HCT116 (cell line): ENCODE measurements around the gene MRLN. TPM values are rescaled to one million over a fixed set of nuclear protein-coding genes. Genes with fewer than 3 reads are reported as not detected.

ENCODE experiments used
- ATAC-seq: fragments of 200-7000 bp; cut with Tn5 transposase; 2 replicates; pipeline ENCODE4 v1.9.1; 2020; ENCODE audit warnings: mild to moderate bottlenecking, moderate library complexity
- BruUV-seq: library from RNA; stranded (reverse); fragments of 400-500 nt; replicated peaks from 2 replicates; lab custom pipeline; 2021; lab: Mats Ljungman, UMichigan
- CTCF ChIA-PET: fragments of 300-600 bp; sonication (Branson Sonifier 250); formaldehyde crosslinking; loops from one replicate; lab custom pipeline; 2021; ENCODE audit warnings: antibody characterized with exemption; lab: Charles Lee
- POLR2A ChIA-PET: fragments of 300-600, 350-600 bp; sonication (Branson Sonifier 250); formaldehyde crosslinking; loops from one replicate; lab custom pipeline; 2021; ENCODE audit warnings: antibody characterized with exemption; lab: Charles Lee
- RAD21 ChIA-PET, 2 experiments: fragments of 300-600 bp; sonication (Branson Sonifier 250); formaldehyde crosslinking; loops; one replicate each; lab custom pipeline; 2023; ENCODE audit warnings: low total read pairs in 2 of 2; ENCODE audit not compliant: uncharacterized antibody in 2 of 2, unreplicated experiment in 2 of 2, low non-redundant PET in 1 of 2; lab: Charles Lee
- DNase-seq: peaks from one replicate; pipeline ENCODE4 v3.0.0-alpha.2; 2010; ENCODE audit warnings: low read depth, low spot score
- H2AFZ ChIP-seq: fragments of 200-600 bp; shearing (Covaris generic), sonication (generic); 2 replicates; pipeline ENCODE4 v1.6.1; 2017; ENCODE audit warnings: low read depth, mixed run types, mixed read lengths, antibody characterized with exemption, low read length; ENCODE audit not compliant: poor library complexity, severe bottlenecking
- H3K27ac ChIP-seq: 2 replicates; pipeline ENCODE4 v1.5.1; 2012; ENCODE audit warnings: low read depth, low read length
- H3K27me3 ChIP-seq: fragments of 200-600 bp; sonication (generic); 2 replicates; pipeline ENCODE4 v1.6.1; 2016; ENCODE audit warnings: mixed run types, low read length, mixed read lengths; ENCODE audit not compliant: insufficient read depth
- H3K36me3 ChIP-seq, 2 experiments: fragments of 200-500 bp in 1 of 2; fragments of 200-600 bp in 1 of 2; sonication (Bioruptor generic) in 1 of 2; sonication (generic) in 1 of 2; 2 replicates each; pipeline versions ENCODE4 v1.5.1 to v1.6.1; 2014 to 2016; ENCODE audit warnings: low read length in 2 of 2, inconsistent platforms in 1 of 2, mixed read lengths in 1 of 2, mixed run types in 1 of 2; ENCODE audit not compliant: insufficient read depth in 2 of 2, control insufficient read depth in 1 of 2
- H3K4me1 ChIP-seq, 2 experiments: fragments of 200-600 bp in 1 of 2; sonication (generic) in 1 of 2; 2 replicates each; pipeline versions ENCODE4 v1.5.1 to v1.6.1; 2012 to 2017; ENCODE audit warnings: low read length in 2 of 2, inconsistent platforms in 1 of 2, mild to moderate bottlenecking in 1 of 2, mixed read lengths in 1 of 2, mixed run types in 1 of 2, moderate library complexity in 1 of 2; ENCODE audit not compliant: insufficient read depth in 2 of 2, control insufficient read depth in 1 of 2
- H3K4me2 ChIP-seq: fragments of 200-600 bp; sonication (generic); 2 replicates; pipeline ENCODE4 v1.6.1; 2017; ENCODE audit warnings: mixed run types, low read length, mixed read lengths
- H3K4me3 ChIP-seq, 2 experiments: fragments of 200-600 bp in 1 of 2; sonication (generic) in 1 of 2; replicated peaks in 1 of 2; 2 replicates each; pipeline ENCODE4 v1.5.1; 2011 to 2016; ENCODE audit warnings: low read length in 2 of 2, control low read depth in 1 of 2, low read depth in 1 of 2, mild to moderate bottlenecking in 1 of 2, mixed read lengths in 1 of 2, mixed run types in 1 of 2
- H3K79me2 ChIP-seq: fragments of 200-600 bp; sonication (generic); 2 replicates; pipeline ENCODE4 v1.6.1; 2017; ENCODE audit warnings: mild to moderate bottlenecking, mixed run types, low read length, moderate library complexity, mixed read lengths; ENCODE audit not compliant: insufficient read depth
- H3K9ac ChIP-seq: fragments of 200-600 bp; sonication (generic); 2 replicates; pipeline ENCODE4 v1.6.1; 2016; ENCODE audit warnings: low read length, mixed read lengths
- H3K9me2 ChIP-seq: fragments of 200-600 bp; sonication (generic), shearing (Covaris generic); 2 replicates; pipeline ENCODE4 v1.6.1; 2017; ENCODE audit warnings: mixed run types, mild to moderate bottlenecking, moderate library complexity; ENCODE audit not compliant: insufficient read depth
- H3K9me3 ChIP-seq, 2 experiments: fragments of 200-500 bp in 1 of 2; fragments of 200-600 bp in 1 of 2; sonication (Bioruptor generic) in 1 of 2; sonication (generic) in 1 of 2; 2 replicates each; pipeline ENCODE4 v1.6.1; 2014 to 2017; ENCODE audit warnings: low read length in 2 of 2, mixed read lengths in 2 of 2, inconsistent platforms in 1 of 2, low read depth in 1 of 2, mild to moderate bottlenecking in 1 of 2, mixed run types in 1 of 2, moderate library complexity in 1 of 2; ENCODE audit not compliant: control insufficient read depth in 1 of 2, insufficient read depth in 1 of 2
- H4K20me1 ChIP-seq: fragments of 200-600 bp; sonication (generic), shearing (Covaris generic); 2 replicates; pipeline ENCODE4 v1.6.1; 2017; ENCODE audit warnings: mixed run types, mild to moderate bottlenecking, moderate library complexity; ENCODE audit not compliant: insufficient read depth
- EGR1 ChIP-seq: IDR thresholded peaks from 2 replicates; pipeline ENCODE4 v1.6.1; 2012; ENCODE audit warnings: low read depth
- ELF1 ChIP-seq: IDR thresholded peaks from 2 replicates; pipeline ENCODE4 v1.6.1; 2012; ENCODE audit warnings: low read depth, borderline replicate concordance
- EZH2phosphoT487 ChIP-seq: fragments of 200-600 bp; IDR thresholded peaks from 2 replicates; pipeline ENCODE4 v1.6.1; 2018; ENCODE audit warnings: antibody characterized with exemption, borderline replicate concordance
- JUND ChIP-seq: IDR thresholded peaks from 2 replicates; pipeline ENCODE4 v1.6.1; 2012
- POLR2A ChIP-seq: IDR thresholded peaks from 2 replicates; pipeline ENCODE4 v1.7.0; 2011; ENCODE audit warnings: borderline replicate concordance; ENCODE audit not compliant: insufficient read depth, insufficient read length; ENCODE audit errors: extremely low read depth
- POLR2AphosphoS5 ChIP-seq: IDR thresholded peaks from 2 replicates; pipeline ENCODE4 v1.6.1; 2011; ENCODE audit warnings: mild to moderate bottlenecking, low read depth, low read length, moderate library complexity
- TCF7L2 ChIP-seq: IDR thresholded peaks from 2 replicates; pipeline ENCODE4 v1.7.0; 2011; ENCODE audit warnings: borderline replicate concordance, inconsistent platforms; ENCODE audit not compliant: insufficient read depth, insufficient read length; ENCODE audit errors: extremely low read depth
- ZFX ChIP-seq: fragments of 450-650 bp; IDR thresholded peaks from 2 replicates; pipeline ENCODE4 v1.6.1; 2017
- intact Hi-C: fragments of 100-400 bp; cut with micrococcal nuclease; formaldehyde crosslinking; loops from 2 replicates; pipeline ENCODE4 v1.10.0; 2022
- total RNA-seq: library from RNA; stranded (reverse); gene quantifications from one replicate; pipeline ENCODE4 v1.2.1, GENCODE V29; 2021; ENCODE audit not compliant: unreplicated experiment
- TF ChIP-seq, protein P1 (sequence below): IDR thresholded peaks from 2 replicates; pipeline ENCODE4 v1.6.1; 2012; ENCODE audit warnings: low read depth
- TF ChIP-seq, protein P2 (sequence below): IDR thresholded peaks from 2 replicates; pipeline ENCODE4 v1.6.1; 2012

MRLN gene
- total RNA-seq, 1 experiment from 2014 or later = not detected

DNA sequence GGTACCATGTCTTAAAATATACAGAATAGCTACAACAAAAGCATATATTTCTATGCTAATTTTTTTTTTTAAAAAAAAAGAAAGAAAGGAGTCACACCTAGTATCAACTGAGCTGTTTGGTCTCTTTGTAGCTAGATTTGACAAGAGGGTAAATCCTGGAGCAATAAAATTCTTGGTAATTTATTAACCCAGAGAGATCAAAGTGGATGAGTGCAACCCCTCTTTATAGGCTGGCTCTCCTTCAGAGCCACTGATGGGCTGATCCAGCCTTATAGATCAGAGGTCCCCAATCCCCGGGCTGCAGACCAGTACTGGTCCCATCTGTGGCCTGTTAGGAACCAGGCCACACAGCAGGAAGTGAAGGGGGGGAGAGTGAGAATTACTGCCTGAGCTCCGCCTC, 19.8 kb upstream of the MRLN start (continued):
- TF ChIP-seq, protein P1, sequence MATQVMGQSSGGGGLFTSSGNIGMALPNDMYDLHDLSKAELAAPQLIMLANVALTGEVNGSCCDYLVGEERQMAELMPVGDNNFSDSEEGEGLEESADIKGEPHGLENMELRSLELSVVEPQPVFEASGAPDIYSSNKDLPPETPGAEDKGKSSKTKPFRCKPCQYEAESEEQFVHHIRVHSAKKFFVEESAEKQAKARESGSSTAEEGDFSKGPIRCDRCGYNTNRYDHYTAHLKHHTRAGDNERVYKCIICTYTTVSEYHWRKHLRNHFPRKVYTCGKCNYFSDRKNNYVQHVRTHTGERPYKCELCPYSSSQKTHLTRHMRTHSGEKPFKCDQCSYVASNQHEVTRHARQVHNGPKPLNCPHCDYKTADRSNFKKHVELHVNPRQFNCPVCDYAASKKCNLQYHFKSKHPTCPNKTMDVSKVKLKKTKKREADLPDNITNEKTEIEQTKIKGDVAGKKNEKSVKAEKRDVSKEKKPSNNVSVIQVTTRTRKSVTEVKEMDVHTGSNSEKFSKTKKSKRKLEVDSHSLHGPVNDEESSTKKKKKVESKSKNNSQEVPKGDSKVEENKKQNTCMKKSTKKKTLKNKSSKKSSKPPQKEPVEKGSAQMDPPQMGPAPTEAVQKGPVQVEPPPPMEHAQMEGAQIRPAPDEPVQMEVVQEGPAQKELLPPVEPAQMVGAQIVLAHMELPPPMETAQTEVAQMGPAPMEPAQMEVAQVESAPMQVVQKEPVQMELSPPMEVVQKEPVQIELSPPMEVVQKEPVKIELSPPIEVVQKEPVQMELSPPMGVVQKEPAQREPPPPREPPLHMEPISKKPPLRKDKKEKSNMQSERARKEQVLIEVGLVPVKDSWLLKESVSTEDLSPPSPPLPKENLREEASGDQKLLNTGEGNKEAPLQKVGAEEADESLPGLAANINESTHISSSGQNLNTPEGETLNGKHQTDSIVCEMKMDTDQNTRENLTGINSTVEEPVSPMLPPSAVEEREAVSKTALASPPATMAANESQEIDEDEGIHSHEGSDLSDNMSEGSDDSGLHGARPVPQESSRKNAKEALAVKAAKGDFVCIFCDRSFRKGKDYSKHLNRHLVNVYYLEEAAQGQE = no peak

DNA sequence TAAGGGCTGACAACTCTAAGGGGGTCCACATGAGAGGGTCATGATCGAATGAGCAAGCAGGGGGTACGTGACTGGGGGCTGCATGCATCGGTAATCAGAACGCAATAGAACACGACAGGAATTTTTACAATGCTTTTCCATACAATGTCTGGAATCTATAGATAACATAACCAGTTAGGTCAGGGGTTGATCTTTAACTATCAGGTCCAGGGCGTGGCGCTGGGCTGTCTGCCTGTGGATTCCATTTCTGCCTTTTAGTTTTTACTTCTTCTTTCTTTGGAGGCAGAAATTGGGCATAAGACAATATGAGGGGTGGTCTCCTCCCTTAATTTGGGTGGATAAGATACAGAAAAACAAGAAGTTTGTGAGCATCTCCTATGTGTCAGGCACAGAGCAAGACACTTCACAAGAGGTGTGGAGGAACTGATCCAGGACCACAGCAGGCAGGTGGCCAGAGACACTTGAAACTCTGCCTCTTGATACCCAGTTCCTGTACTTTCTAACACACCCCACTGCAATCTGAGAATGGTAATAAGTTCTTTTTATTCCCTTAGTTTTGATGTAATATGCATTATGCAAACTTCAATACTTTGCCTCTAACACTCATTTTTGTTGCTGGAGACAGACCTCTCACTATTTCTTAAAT, 18.0 kb upstream of the MRLN start:
- Histone ChIP-seq H3K9ac (no peak overlapping the region), H3K79me2 (no peaks in the 10 kb centered on the region), H3K9me2 (no peaks in the 10 kb centered on the region), H3K4me3 (no peak overlapping the region), H3K27ac (no peak overlapping the region), H3K9me3 (no peaks in the 10 kb centered on the region), H3K27me3 (no peaks in the 10 kb centered on the region), H2AFZ (no peak overlapping the region), H3K4me2 (no peak overlapping the region), H4K20me1 (no peaks in the 10 kb centered on the region), H3K36me3 (no peaks in the 10 kb centered on the region), H3K4me1 (no peaks in the 10 kb centered on the region)
- RAD21 ChIA-PET = no interaction called here
- ATAC-seq (no peak), DNase-seq (no peak)
- POLR2A ChIA-PET = no interaction called here
- CTCF ChIA-PET = no interaction called here
- TF ChIP-seq TCF7L2 (no peak), EGR1 (no peak), POLR2A (no peak), ELF1 (no peak), ZFX (no peak), EZH2phosphoT487 (no peak), POLR2AphosphoS5 (no peak), JUND (no peak)
- TF ChIP-seq, protein P1 = no peak
- TF ChIP-seq, protein P2, sequence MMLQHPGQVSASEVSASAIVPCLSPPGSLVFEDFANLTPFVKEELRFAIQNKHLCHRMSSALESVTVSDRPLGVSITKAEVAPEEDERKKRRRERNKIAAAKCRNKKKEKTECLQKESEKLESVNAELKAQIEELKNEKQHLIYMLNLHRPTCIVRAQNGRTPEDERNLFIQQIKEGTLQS = no peak
- intact Hi-C loops = no loop called here
- no TSS peak for BruUV-seq
